Measurements from ENCODE around the gene NSD2.

DNA sequence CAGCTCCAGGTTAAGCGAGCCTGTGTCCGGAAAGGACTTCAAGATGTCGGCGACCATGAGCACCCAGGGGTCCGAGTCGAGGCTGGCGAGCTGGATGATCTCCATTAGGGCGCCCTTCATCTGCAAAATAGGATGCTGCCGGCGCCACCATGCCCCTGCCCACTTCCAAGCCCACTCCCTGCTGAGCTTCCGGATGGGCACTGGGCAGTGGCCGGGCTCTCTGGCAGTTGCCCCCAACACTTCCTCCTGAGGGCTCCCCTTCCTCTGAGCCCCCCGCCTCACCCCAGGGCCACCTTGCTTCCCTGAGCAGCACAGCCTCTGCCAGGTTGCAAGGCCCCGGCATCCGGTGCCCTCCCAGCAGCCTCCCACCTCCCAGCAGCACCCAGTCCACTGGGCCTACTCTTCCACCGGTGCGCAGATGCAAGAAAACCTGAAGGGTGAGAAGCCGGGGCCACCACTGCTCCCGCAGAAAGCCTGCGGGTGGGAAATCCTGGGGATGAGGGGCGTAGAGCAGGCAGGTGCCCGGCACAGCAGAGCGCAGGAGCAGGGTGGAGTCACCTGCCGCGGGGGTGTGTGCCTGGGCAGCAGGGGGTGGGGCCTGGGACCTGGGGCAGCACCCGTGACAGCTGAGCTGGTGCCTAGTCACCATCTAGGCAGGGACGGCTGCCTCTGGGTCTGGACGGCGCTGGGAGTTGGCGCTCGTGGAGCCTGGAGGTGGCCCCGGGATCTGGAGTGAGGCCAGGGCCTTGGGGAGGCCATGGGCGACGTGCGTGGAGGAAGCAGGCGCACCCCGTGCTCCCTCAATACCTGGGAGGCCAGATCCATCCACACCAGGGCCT is 120.6 kb downstream of the NSD2 start:
- TF ChIP-seq POLR2A (IDR thresholded peaks at IDR 0.05; ENCODE audit: extremely low read depth, insufficient read length): no peak
- TF ChIP-seq, protein P1, sequence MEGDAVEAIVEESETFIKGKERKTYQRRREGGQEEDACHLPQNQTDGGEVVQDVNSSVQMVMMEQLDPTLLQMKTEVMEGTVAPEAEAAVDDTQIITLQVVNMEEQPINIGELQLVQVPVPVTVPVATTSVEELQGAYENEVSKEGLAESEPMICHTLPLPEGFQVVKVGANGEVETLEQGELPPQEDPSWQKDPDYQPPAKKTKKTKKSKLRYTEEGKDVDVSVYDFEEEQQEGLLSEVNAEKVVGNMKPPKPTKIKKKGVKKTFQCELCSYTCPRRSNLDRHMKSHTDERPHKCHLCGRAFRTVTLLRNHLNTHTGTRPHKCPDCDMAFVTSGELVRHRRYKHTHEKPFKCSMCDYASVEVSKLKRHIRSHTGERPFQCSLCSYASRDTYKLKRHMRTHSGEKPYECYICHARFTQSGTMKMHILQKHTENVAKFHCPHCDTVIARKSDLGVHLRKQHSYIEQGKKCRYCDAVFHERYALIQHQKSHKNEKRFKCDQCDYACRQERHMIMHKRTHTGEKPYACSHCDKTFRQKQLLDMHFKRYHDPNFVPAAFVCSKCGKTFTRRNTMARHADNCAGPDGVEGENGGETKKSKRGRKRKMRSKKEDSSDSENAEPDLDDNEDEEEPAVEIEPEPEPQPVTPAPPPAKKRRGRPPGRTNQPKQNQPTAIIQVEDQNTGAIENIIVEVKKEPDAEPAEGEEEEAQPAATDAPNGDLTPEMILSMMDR (IDR thresholded peaks at IDR 0.05; ENCODE audit: low read depth, low read length): no peak
- TF ChIP-seq, protein P2, sequence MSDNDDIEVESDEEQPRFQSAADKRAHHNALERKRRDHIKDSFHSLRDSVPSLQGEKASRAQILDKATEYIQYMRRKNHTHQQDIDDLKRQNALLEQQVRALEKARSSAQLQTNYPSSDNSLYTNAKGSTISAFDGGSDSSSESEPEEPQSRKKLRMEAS (IDR thresholded peaks at IDR 0.05; ENCODE audit: low read depth, low read length): no peak
- no peak for TF ChIP-seq MYC (IDR thresholded peaks at IDR 0.05; ENCODE audit: low read depth, low read length)
